GM12892 (cell line): ENCODE data around the gene NUP210L.
A peak's percentile ranks its signal among the peaks of the same experiment; 100 is the strongest.
"Not testable (repeated sequence)": the region's sequence is repeated elsewhere in the genome, so short reads cannot be mapped to it uniquely, and the experiment has no call there.

Experiments used
- DNase-seq: peaks from one replicate; pipeline ENCODE4 v3.0.0; 2011; ENCODE audit not compliant: insufficient read length
- FAIRE-seq: peaks from 2 replicates; lab custom pipeline; 2011; peaks lifted over from hg19 to GRCh38; lab: Jason Lieb, UNC
- POLR2A ChIP-seq: IDR thresholded peaks from 2 replicates; pipeline ENCODE4 v1.6.1; 2011; ENCODE audit warnings: low read depth, low read length, control low read depth
- POLR2AphosphoS5 ChIP-seq: IDR thresholded peaks from 2 replicates; pipeline ENCODE4 v1.6.1; 2011; ENCODE audit warnings: low read depth, low read length, control low read depth
- TAF1 ChIP-seq: IDR thresholded peaks from 2 replicates; pipeline ENCODE4 v1.6.1; 2011; ENCODE audit warnings: low read depth, mild to moderate bottlenecking, control low read depth, low read length, borderline replicate concordance

Gene NUP210L

GRCh38 chr1:154012129-154012528 is 142.7 kb downstream of the NUP210L start:
- FAIRE-seq = no peak
- no peak for DNase-seq
- TF ChIP-seq TAF1 (no peak), POLR2A (no peak), POLR2AphosphoS5 (no peak)

DNA sequence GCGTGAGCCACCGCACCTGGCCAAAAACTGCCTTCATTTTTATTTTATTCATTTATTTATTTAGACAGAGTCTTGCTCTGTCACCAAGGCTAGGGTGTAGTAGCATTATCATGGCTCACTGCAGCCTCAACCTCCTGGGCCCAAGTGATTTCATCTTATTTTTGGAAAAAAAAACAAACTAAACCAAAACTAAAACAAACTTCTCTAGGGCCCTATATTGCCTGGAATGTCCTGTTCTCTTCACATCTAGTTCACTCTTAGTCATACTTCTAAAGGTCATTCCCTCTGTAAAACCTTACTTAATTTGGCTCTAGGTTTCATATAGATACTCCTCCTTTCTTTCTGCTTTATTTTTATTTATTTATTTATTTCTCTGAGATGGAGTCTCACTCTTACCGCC is 148.7 kb downstream of the NUP210L start:
- no peak for FAIRE-seq
- TF ChIP-seq POLR2A = no peak
- no peak for TF ChIP-seq TAF1
- no peak for TF ChIP-seq POLR2AphosphoS5
- DNase-seq = no peak

DNA sequence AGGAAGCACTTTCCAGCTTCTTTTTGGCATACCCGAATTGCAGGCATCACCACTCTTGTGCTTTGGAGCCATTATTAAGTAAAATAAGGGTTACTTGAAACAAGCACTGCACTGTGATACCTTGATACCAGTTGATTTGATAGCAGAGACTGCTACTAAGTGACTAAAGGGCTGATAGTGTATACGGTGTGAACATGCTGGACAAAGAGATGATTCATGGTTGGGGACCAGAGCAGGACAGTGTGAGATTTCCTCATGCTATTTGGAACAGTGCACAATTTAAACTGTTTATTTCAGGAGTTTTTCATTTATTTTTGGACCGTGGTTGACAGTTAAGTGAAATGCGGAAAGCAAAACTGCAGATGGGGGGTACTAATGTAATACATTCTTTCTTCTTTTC is 154.5 kb downstream of the NUP210L start:
- no peak for FAIRE-seq
- no peak for TF ChIP-seq POLR2AphosphoS5
- no peak for TF ChIP-seq TAF1
- no peak for TF ChIP-seq POLR2A
- DNase-seq = no peak

GRCh38 chr1:153996882-153997281 is 158.0 kb downstream of the NUP210L start:
- FAIRE-seq, DNase-seq: not testable (repeated sequence)

GRCh38 chr1:153995640-153996039 is 159.2 kb downstream of the NUP210L start:
- no peak for DNase-seq
- FAIRE-seq = no peak
- TF ChIP-seq POLR2AphosphoS5 (0 out of 2 replicates have a peak, but pooled peaks have one; percentile 23), TAF1 (no peak), POLR2A (no peak)

- no peak for DNase-seq
- no peak for TF ChIP-seq POLR2AphosphoS5
- TF ChIP-seq POLR2A = no peak
- no peak for TF ChIP-seq TAF1
- no peak for FAIRE-seq
These were observed 159.7 kb downstream of the NUP210L start for GRCh38 chr1:153995202-153995601.

DNA sequence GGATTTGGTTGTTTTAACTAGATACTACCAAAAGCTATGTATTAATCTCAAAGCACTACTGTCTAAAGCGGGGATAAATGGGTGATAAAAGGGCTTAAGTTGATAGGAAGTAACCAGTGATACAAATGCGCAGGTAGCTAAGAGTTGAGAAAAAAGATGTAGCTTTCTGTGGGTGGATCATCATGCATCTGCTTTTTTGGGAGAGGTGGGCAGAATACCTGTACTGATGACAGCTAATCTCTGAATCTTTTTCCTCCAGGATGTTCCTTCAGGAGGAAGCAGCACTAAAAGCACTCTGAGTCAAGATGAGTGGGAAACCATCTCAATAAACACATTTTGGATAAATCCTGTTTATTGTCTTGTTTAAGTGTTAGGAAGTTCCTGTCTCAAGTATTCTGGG is 163.1 kb downstream of the NUP210L start:
- DNase-seq (no peak), FAIRE-seq (no peak)
- TF ChIP-seq TAF1 (no peak), POLR2A (no peak), POLR2AphosphoS5 (no peak)

- FAIRE-seq = no peak
- TF ChIP-seq POLR2AphosphoS5 = no peak
- no peak for TF ChIP-seq TAF1
- no peak for TF ChIP-seq POLR2A
- DNase-seq = no peak
These were observed 163.7 kb downstream of the NUP210L start for GRCh38 chr1:153991151-153991630.

- FAIRE-seq (peak; percentile 93), DNase-seq (peak; percentile 78)
- TF ChIP-seq POLR2A (peak; percentile 100), POLR2AphosphoS5 (peak; percentile 100), TAF1 (peak; percentile 99)
These were observed 164.3 kb downstream of the NUP210L start, which contains the start of gene RPS27 for GRCh38 chr1:153990468-153991150. RPS27 (plus strand) TSS chr1:153990762; CDS start chr1:153990797, 35 bp downstream.

- TF ChIP-seq POLR2A (no peak), TAF1 (no peak), POLR2AphosphoS5 (no peak)
- DNase-seq = no peak
- FAIRE-seq = no peak
These were observed 167.3 kb downstream of the NUP210L start for GRCh38 chr1:153987621-153988020.

- DNase-seq = no peak
- no peak for FAIRE-seq
- TF ChIP-seq POLR2A = no peak
- no peak for TF ChIP-seq TAF1
- no peak for TF ChIP-seq POLR2AphosphoS5
These were observed 168.7 kb downstream of the NUP210L start, which contains the start of gene RAB13 for GRCh38 chr1:153985941-153986761. RAB13 (minus strand) TSS chr1:153986339; CDS start chr1:153986236, 103 bp downstream.

DNA sequence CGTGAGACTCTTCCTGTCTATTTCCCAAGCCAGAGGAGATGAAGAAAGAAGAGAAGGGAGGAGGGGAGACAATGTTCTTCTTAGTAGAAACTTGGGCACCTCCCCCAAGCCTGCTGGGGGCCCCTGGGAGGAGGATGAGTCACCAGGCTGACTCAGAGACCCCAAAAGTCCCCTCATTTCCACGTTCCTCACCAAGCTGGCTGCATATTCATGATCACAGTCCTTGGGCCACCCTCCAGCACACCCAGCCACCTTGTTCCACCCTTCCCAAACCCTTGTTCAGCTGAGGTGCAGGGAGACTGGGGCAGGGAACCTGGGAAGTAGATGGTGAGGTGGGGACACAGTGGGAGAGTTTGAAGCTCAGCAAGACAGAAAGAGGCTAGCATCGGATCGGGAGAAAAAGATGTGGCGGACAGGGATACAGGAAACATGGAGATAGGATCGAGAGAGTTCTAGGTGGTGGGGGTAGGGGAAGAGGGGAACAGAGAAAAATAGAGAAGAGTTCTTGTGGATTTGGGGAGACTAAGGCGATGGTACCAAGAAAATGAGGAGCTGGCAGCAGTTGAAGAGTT is 169.4 kb downstream of the NUP210L start:
- no peak for DNase-seq
- TF ChIP-seq POLR2AphosphoS5 (no peak), POLR2A (no peak), TAF1 (no peak)

More for the DNA sequence above, 169.4 kb downstream of the NUP210L start:
- FAIRE-seq = no peak
